KMS-11 (cell line): ENCODE measurements around the gene TPMT.

Experiments
- H2AFZ ChIP-seq: fragments of 200-600 bp; sonication (generic); 2 replicates; pipeline ENCODE4 v1.6.1; 2016; ENCODE audit warnings: antibody characterized with exemption, mixed run types, low read depth
- H3K27ac ChIP-seq: fragments of 200-600 bp; sonication (generic); 2 replicates; pipeline ENCODE4 v1.6.1; 2016; ENCODE audit warnings: mild to moderate bottlenecking, mixed run types
- H3K27me3 ChIP-seq: fragments of 200-600 bp; sonication (generic); 2 replicates; pipeline ENCODE4 v1.6.1; 2017; ENCODE audit warnings: mild to moderate bottlenecking, low read depth, mixed run types, moderate library complexity; ENCODE audit not compliant: insufficient read depth
- H3K36me3 ChIP-seq: fragments of 200-600 bp; sonication (generic); 2 replicates; pipeline ENCODE4 v1.6.1; 2017; ENCODE audit warnings: mild to moderate bottlenecking, mixed run types; ENCODE audit not compliant: insufficient read depth
- H3K4me1 ChIP-seq: fragments of 200-600 bp; sonication (generic); 2 replicates; pipeline ENCODE4 v1.6.1; 2016; ENCODE audit warnings: mild to moderate bottlenecking, low read depth, mixed run types; ENCODE audit not compliant: poor library complexity, severe bottlenecking
- H3K4me2 ChIP-seq: fragments of 200-600 bp; sonication (generic); 2 replicates; pipeline ENCODE4 v1.7.0; 2016; ENCODE audit warnings: mild to moderate bottlenecking, mixed run types
- H3K4me3 ChIP-seq: fragments of 200-600 bp; sonication (generic); IDR thresholded peaks from 2 replicates; pipeline ENCODE4 v1.6.1; 2017; ENCODE audit warnings: low read depth, low read length, mixed read lengths; ENCODE audit not compliant: insufficient read depth
- H3K79me2 ChIP-seq: fragments of 200-600 bp; sonication (generic); 2 replicates; pipeline ENCODE4 v1.6.1; 2016; ENCODE audit warnings: low read depth, mixed run types; ENCODE audit not compliant: insufficient read depth
- H3K9ac ChIP-seq: fragments of 200-600 bp; sonication (generic); 2 replicates; pipeline ENCODE4 v1.6.1; 2016; ENCODE audit warnings: mild to moderate bottlenecking, mixed run types
- H4K20me1 ChIP-seq: fragments of 200-600 bp; sonication (generic); 2 replicates; pipeline ENCODE4 v1.6.1; 2016; ENCODE audit warnings: mild to moderate bottlenecking, mixed run types; ENCODE audit not compliant: insufficient read depth
- TF ChIP-seq, protein P1 (sequence below): fragments of 200-600 bp; sonication (generic); conservative IDR thresholded peaks from 2 replicates; pipeline ENCODE4 v1.6.1; 2017; ENCODE audit warnings: low read depth, mild to moderate bottlenecking, antibody characterized with exemption, low read length, moderate library complexity, mixed read lengths

The TPMT gene

GRCh38 chr6:18165751-18166150 lies 10.9 kb upstream of the TPMT start:
- Histone ChIP-seq H4K20me1 (no peaks in the 10 kb centered on the region), H3K4me2 (no peak overlapping the region), H3K27ac (no peak overlapping the region), H2AFZ (no peak overlapping the region), H3K9ac (no peak overlapping the region), H3K79me2 (no peaks in the 10 kb centered on the region), H3K4me1 (no peaks in the 10 kb centered on the region), H3K27me3 (no peaks in the 10 kb centered on the region), H3K4me3 (no peak overlapping the region), H3K36me3 (no peaks in the 10 kb centered on the region)
- TF ChIP-seq, protein P1, sequence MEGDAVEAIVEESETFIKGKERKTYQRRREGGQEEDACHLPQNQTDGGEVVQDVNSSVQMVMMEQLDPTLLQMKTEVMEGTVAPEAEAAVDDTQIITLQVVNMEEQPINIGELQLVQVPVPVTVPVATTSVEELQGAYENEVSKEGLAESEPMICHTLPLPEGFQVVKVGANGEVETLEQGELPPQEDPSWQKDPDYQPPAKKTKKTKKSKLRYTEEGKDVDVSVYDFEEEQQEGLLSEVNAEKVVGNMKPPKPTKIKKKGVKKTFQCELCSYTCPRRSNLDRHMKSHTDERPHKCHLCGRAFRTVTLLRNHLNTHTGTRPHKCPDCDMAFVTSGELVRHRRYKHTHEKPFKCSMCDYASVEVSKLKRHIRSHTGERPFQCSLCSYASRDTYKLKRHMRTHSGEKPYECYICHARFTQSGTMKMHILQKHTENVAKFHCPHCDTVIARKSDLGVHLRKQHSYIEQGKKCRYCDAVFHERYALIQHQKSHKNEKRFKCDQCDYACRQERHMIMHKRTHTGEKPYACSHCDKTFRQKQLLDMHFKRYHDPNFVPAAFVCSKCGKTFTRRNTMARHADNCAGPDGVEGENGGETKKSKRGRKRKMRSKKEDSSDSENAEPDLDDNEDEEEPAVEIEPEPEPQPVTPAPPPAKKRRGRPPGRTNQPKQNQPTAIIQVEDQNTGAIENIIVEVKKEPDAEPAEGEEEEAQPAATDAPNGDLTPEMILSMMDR = no peak

DNA sequence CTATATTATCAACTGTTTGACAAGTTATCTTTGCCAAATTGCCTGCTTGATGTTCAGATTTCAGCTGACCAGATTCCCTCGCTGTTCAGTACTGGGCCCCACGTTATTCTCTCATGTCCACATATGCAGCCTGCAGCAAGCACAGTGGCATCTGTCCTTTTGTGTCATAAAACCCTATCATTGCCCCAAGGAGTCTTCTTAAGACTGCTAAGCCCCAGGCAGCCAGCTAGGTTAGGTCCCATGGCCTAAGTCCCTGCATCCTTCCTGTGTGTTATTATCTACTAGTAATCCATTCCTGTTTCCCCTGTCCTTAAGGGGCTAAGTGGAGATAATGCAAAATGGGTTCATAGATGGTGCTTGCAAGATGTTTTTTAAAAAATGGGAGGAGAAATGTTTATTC lies 7.5 kb upstream of the TPMT start:
- no peaks in the 10 kb centered on the region for H3K36me3 ChIP-seq
- TF ChIP-seq, protein P1 = no peak

DNA sequence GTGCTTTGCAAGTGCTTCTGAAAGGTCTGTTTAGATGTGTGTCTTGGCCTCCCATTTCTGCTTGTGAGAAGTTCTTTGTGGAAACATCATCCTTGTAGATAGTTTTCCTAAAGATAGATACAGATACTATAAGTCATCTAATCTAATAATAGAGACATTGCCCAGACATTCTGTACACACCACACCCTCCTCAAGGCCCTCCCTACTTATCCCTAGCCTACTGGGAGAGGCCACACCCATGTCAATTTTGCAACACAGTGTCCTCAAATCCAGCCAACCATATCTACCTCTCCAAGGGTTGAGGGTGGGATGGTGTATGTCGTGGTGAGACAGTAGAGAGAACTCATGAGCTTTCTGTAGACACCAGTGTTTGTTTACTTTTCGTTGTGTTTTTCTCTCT lies 6.6 kb upstream of the TPMT start:
- TF ChIP-seq, protein P1 = no peak
- no peak overlapping the region for H3K4me3 ChIP-seq

More for the DNA sequence above, 7.5 kb upstream of the TPMT start:
- Histone ChIP-seq H2AFZ (no peak overlapping the region), H3K27ac (no peak overlapping the region), H4K20me1 (no peaks in the 10 kb centered on the region), H3K4me1 (no peaks in the 10 kb centered on the region), H3K4me3 (no peak overlapping the region), H3K79me2 (no peaks in the 10 kb centered on the region), H3K4me2 (no peak overlapping the region), H3K27me3 (no peaks in the 10 kb centered on the region), H3K9ac (no peak overlapping the region)

DNA sequence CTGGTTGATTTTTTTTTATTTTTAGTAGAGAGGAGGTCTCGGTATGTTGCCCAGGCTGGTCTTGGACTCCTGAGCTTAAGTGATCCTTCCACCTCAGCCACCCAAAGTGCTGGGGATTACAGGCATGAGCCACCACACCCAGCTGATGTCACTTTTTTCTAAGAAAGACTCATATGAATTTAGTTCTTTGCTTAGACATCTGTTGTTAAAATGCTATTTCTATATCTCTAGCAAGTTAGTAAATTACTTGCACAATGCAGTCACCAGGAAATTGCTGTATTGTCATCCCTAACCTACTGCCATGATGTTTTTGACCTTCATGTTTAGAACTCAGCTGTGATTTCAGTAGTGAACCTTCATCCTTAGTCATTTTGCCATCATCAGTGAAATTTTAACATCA lies 6.0 kb upstream of the TPMT start:
- Histone ChIP-seq H3K79me2 (no peaks in the 10 kb centered on the region), H3K4me1 (peaks cover 7% of the 10 kb centered on the region), H3K9ac (no peak overlapping the region), H3K27ac (no peak overlapping the region), H3K36me3 (no peaks in the 10 kb centered on the region), H2AFZ (no peak overlapping the region), H3K27me3 (no peaks in the 10 kb centered on the region), H3K4me3 (no peak overlapping the region), H3K4me2 (no peak overlapping the region), H4K20me1 (no peaks in the 10 kb centered on the region)
- TF ChIP-seq, protein P1 = no peak

More for the DNA sequence above, 6.6 kb upstream of the TPMT start:
- no peaks in the 10 kb centered on the region for H3K27me3 ChIP-seq
- H3K79me2 ChIP-seq = no peaks in the 10 kb centered on the region
- H3K4me1 ChIP-seq = peaks cover 7% of the 10 kb centered on the region
- H3K9ac ChIP-seq = no peak overlapping the region
- H3K4me2 ChIP-seq = no peak overlapping the region
- no peaks in the 10 kb centered on the region for H3K36me3 ChIP-seq
- no peaks in the 10 kb centered on the region for H4K20me1 ChIP-seq
- no peak overlapping the region for H2AFZ ChIP-seq
- no peak overlapping the region for H3K27ac ChIP-seq
